ENCODE data around the gene MXRA8. TPM values are rescaled to one million over a fixed set of nuclear protein-coding genes. Genes with fewer than 3 reads are reported as not detected.

MXRA8 gene
- total RNA-seq, 2 experiments from 2014 or later, result 0.92 to 0.98 TPM

DNA sequence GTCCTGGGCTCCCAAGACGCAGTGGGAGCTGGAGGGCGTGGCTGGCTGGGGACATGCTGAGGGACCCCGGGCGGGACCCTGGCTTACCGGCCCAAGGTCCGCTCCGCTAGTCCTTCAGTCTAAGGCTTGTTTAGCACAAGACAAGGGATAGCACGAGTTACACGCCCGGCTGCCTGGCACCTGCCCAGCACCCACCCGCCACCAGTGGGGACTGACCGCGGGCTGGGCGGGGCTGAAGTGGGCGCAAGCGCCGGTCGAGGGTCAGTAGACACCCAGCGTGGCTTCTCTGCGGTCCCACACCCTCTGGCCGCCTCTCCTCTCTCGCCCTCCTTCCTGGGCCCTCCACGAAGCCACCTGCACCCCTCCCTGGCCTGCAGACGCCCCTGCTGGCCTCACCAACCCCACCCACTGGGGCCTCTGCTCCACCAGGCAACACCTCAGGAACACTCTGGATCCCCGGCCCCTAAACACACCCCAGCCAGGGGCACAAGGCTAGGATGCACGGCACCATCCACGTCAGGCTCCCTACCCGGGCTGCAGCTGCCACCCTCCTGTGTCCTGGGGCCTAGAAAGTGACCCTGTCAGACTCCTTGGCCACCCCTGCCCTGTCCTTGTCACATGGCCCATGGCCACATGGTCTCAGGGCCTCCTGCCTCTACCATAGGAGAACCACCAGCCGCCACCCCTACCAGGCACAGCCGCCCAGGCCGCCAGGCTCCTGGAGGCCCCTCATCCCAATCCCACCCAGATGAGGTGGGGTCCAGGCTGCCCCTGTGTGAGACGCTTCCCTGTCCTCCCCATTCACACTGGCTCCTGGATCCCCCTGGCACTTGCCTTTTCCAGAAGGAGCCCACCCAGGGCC, 21.2 kb downstream of the MXRA8 start:
- Mint-ChIP-seq H3K36me3 (ENCODE audit: low read depth) (peaks cover 16% of the 10 kb centered on the region), H3K27ac (no peak overlapping the region), H3K4me3 (no peak overlapping the region), H3K27me3 (no peaks in the 10 kb centered on the region), H3K4me1 (ENCODE audit: low read depth) (no peaks in the 10 kb centered on the region), H3K9me3 (no peaks in the 10 kb centered on the region)
- ChIA-PET CTCF (interaction anchor here (1.1 kb wide), 1 partner anchor 35 kb away, joined by 3 read pairs; no protein-coding TSS in a partner anchor), POLR2A (interaction anchor here (0.6 to 1.9 kb wide), 2 partner anchors 11 to 20 kb away, joined by 3 to 8 read pairs; no protein-coding TSS in a partner anchor)
- intact Hi-C loops (cut with micrococcal nuclease), result no loop called here
- DNase-seq (no peak), ATAC-seq (no peak)
- TF ChIP-seq, protein P1, sequence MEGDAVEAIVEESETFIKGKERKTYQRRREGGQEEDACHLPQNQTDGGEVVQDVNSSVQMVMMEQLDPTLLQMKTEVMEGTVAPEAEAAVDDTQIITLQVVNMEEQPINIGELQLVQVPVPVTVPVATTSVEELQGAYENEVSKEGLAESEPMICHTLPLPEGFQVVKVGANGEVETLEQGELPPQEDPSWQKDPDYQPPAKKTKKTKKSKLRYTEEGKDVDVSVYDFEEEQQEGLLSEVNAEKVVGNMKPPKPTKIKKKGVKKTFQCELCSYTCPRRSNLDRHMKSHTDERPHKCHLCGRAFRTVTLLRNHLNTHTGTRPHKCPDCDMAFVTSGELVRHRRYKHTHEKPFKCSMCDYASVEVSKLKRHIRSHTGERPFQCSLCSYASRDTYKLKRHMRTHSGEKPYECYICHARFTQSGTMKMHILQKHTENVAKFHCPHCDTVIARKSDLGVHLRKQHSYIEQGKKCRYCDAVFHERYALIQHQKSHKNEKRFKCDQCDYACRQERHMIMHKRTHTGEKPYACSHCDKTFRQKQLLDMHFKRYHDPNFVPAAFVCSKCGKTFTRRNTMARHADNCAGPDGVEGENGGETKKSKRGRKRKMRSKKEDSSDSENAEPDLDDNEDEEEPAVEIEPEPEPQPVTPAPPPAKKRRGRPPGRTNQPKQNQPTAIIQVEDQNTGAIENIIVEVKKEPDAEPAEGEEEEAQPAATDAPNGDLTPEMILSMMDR (IDR thresholded peaks at IDR 0.05), result no peak

DNA sequence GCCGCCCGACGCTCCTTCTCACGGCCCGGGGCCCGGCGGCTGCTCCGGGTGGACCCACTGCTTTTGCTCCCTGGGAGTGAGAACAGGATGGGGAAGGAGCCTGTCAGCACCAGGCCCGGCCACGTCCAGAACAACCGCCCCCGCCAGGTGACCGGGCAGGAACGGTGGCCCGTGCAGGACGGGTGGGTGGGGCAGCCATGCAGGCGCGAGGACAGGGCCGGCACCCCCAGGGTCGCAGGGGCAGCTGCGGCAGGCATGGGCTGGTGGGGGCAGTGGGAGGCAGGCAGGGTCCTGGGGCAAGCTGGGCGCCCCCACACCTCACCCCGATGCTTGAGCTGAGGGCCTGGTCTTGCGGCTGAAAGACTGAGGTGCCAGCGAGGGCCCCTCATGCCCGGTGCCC, 21.9 kb downstream of the MXRA8 start:
- Mint-ChIP-seq H3K36me3 (ENCODE audit: low read depth) (peaks cover 16% of the 10 kb centered on the region), H3K9me3 (no peaks in the 10 kb centered on the region), H3K4me1 (ENCODE audit: low read depth) (no peaks in the 10 kb centered on the region), H3K27me3 (no peaks in the 10 kb centered on the region), H3K4me3 (no peak overlapping the region), H3K27ac (no peak overlapping the region)
- DNase-seq (no peak), ATAC-seq (no peak)
- ChIA-PET POLR2A (interaction anchor here (0.9 to 2.9 kb wide), 2 partner anchors 11 to 22 kb away, joined by 3 to 10 read pairs; no protein-coding TSS in a partner anchor), CTCF (no interaction called here)
- TF ChIP-seq, protein P1 (IDR thresholded peaks at IDR 0.05), result no peak
- intact Hi-C loops (cut with micrococcal nuclease), result no loop called here

GRCh38 chr1:1335792-1336248, 22.5 kb downstream of the MXRA8 start:
- ChIA-PET CTCF (no interaction called here), POLR2A (interaction anchor here (0.9 to 2.9 kb wide), 2 partner anchors 10 to 21 kb away, joined by 3 to 10 read pairs; no protein-coding TSS in a partner anchor)
- H3K4me3 Mint-ChIP-seq, result no peak overlapping the region
- no peaks in the 10 kb centered on the region for H3K4me1 Mint-ChIP-seq (ENCODE audit: low read depth)
- TF ChIP-seq, protein P1 (IDR thresholded peaks at IDR 0.05), result no peak
- no peaks in the 10 kb centered on the region for H3K27me3 Mint-ChIP-seq
- DNase-seq, result no peak
- intact Hi-C loops (cut with micrococcal nuclease), result no loop called here
- no peaks in the 10 kb centered on the region for H3K9me3 Mint-ChIP-seq
- no peak overlapping the region for H3K27ac Mint-ChIP-seq
- ATAC-seq, result no peak
- peaks cover 10% of the 10 kb centered on the region for H3K36me3 Mint-ChIP-seq (ENCODE audit: low read depth)

- ChIA-PET CTCF (no interaction called here), POLR2A (interaction anchor here (0.9 to 2.9 kb wide), 2 partner anchors 9 to 21 kb away, joined by 3 to 10 read pairs; no protein-coding TSS in a partner anchor)
- no peaks in the 10 kb centered on the region for H3K4me1 Mint-ChIP-seq (ENCODE audit: low read depth)
- ATAC-seq, result no peak
- no peaks in the 10 kb centered on the region for H3K27me3 Mint-ChIP-seq
- H3K9me3 Mint-ChIP-seq, result no peaks in the 10 kb centered on the region
- TF ChIP-seq, protein P1 (IDR thresholded peaks at IDR 0.05), result no peak
- peaks cover 5% of the 10 kb centered on the region for H3K36me3 Mint-ChIP-seq (ENCODE audit: low read depth)
- no peak overlapping the region for H3K27ac Mint-ChIP-seq
- intact Hi-C loops (cut with micrococcal nuclease), result no loop called here
- no peak for DNase-seq
- H3K4me3 Mint-ChIP-seq, result no peak overlapping the region
Measured at GRCh38 chr1:1335283-1335682, 23.1 kb downstream of the MXRA8 start.

DNA sequence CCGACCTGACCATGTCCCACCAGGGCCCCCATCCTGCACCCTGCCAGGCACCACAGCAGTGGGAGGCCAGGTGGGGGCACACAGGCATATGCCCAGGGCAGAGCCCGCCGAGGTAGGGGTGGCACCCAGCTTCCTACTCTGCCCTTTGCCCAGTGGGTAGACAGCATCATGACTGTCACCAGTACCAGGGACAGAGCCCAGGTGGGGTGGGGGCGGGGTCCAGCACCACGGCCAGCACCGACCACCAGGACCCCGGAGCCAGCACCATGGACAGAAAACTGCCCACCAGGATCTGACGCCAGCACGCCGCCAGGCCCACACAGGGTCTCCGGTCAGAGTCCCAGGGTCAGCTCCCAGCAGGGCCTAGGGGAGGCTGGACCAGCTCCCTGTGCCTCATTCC, 23.5 kb downstream of the MXRA8 start:
- Mint-ChIP-seq H3K27ac (no peak overlapping the region), H3K27me3 (no peaks in the 10 kb centered on the region), H3K9me3 (no peaks in the 10 kb centered on the region), H3K4me3 (no peak overlapping the region), H3K4me1 (ENCODE audit: low read depth) (no peaks in the 10 kb centered on the region), H3K36me3 (ENCODE audit: low read depth) (peaks cover 4% of the 10 kb centered on the region)
- CTCF ChIA-PET, result no interaction called here
- POLR2A ChIA-PET, result interaction anchor here (2.9 kb wide), 1 partner anchor 9 kb away, joined by 10 read pairs; no protein-coding TSS in a partner anchor
- ATAC-seq (no peak), DNase-seq (no peak)
- intact Hi-C loops (cut with micrococcal nuclease), result no loop called here
- TF ChIP-seq, protein P1 (IDR thresholded peaks at IDR 0.05), result no peak
